ENCODE data around the gene MRPS9.

- TF ChIP-seq CTCF (conservative IDR thresholded peaks at IDR 0.05; ENCODE audit: low read depth, low read length) (no peak), EZH2 (IDR thresholded peaks at IDR 0.05; ENCODE audit: borderline replicate concordance, low read depth, low read length, poor library complexity, severe bottlenecking) (no peak)
Measured at GRCh38 chr2:105057005-105057404, 19.1 kb downstream of the MRPS9 start.

Data from A673 (cell line).